Kidney capillary endothelial cell (primary cell): ENCODE data around the gene HEG1.

ENCODE experiments used
- DNase-seq: peaks from one replicate; pipeline ENCODE4 v3.0.0-alpha.2; 2018; ENCODE audit warnings: low spot score

Gene HEG1

GRCh38 chr3:125010393-125010792 lies 45.4 kb downstream of the HEG1 start:
- DNase-seq = no peak

- DNase-seq = no peak
These were observed 47.0 kb downstream of the HEG1 start for GRCh38 chr3:125008766-125009165.

GRCh38 chr3:125006291-125006731 lies 49.5 kb downstream of the HEG1 start:
- DNase-seq = no peak

GRCh38 chr3:125005676-125006075 lies 50.1 kb downstream of the HEG1 start:
- no peak for DNase-seq

GRCh38 chr3:125005222-125005621 lies 50.6 kb downstream of the HEG1 start:
- no peak for DNase-seq

- no peak for DNase-seq
These were observed 51.8 kb downstream of the HEG1 start for GRCh38 chr3:125003859-125004595.

- DNase-seq = no peak
These were observed 52.4 kb downstream of the HEG1 start for GRCh38 chr3:125003369-125003853.

GRCh38 chr3:125002414-125003368 lies 53.1 kb downstream of the HEG1 start:
- no peak for DNase-seq

- DNase-seq = no peak
These were observed 54.0 kb downstream of the HEG1 start for GRCh38 chr3:125001557-125002413.

- DNase-seq = no peak
These were observed 55.1 kb downstream of the HEG1 start for GRCh38 chr3:125000661-125001060.

- no peak for DNase-seq
These were observed 55.8 kb downstream of the HEG1 start for GRCh38 chr3:124999897-125000435.

GRCh38 chr3:124999317-124999716 lies 56.5 kb downstream of the HEG1 start:
- DNase-seq = no peak

- no peak for DNase-seq
These were observed 57.6 kb downstream of the HEG1 start for GRCh38 chr3:124998247-124998630.

- no peak for DNase-seq
These were observed 58.2 kb downstream of the HEG1 start for GRCh38 chr3:124997303-124998246.

GRCh38 chr3:124995460-124995994 lies 60.3 kb downstream of the HEG1 start:
- peak; percentile 38 for DNase-seq

GRCh38 chr3:124993466-124993865 lies 62.3 kb downstream of the HEG1 start:
- DNase-seq = peak; percentile 51

- no peak for DNase-seq
These were observed 63.8 kb downstream of the HEG1 start for GRCh38 chr3:124992041-124992440.

- DNase-seq = peak; percentile 66
These were observed 69.3 kb downstream of the HEG1 start for GRCh38 chr3:124986192-124987143.

GRCh38 chr3:124985349-124985748 lies 70.4 kb downstream of the HEG1 start:
- peak; percentile 47 for DNase-seq
